ENCODE results near the gene HBS1L. TPM values are rescaled to one million over a fixed set of nuclear protein-coding genes. Genes with fewer than 3 reads are reported as not detected.

Gene HBS1L
- total and polyA plus RNA-seq, 10 of the 15 experiments (the other 5 are each of a cell fraction or from before 2014, with no cell fraction given) = 58.7 to 142 (median 78.8) TPM

DNA sequence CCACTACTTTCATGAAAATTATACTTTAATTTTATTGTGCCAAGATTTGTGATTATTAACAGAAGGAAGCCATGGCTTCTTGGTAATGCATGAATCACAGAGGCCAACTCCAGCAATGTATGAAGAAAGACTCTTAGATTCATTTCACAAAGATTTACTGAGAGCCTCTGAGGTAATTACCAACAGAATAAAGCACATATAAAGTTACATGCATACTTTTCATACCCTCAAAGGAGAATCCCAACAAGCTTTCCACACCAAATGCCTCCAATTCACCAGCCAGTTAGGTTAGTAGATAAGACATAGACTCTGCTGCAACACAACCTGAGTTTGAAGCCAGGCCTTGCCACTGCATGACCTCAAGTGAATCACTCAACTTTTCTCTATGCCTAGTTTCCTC lies 41.9 kb downstream of the HBS1L start:
- ATAC-seq (no peak), DNase-seq (ENCODE audit: low read depth, low spot score) (no peak), FAIRE-seq (no peak)
- in situ Hi-C loops (cut with MboI) = loop anchor here (5.0 to 25.0 kb wide), 2 partner anchors 170 to 1275 kb away; partner anchors contain the start of genes BCLAF1 and MYB
- SMC1A ChIA-PET (ENCODE audit: uncharacterized antibody, unreplicated experiment) = interaction anchor here (1.0 to 3.0 kb wide), 3 partner anchors 8 to 42 kb away, joined by 4 to 13 read pairs (median 4); partner anchors contain the start of gene HBS1L
- BruUV-seq (replicated peaks) = no TSS peak
- no peak for TF ChIP-seq RAD21 (IDR thresholded peaks at IDR 0.05; ENCODE audit: insufficient read depth, low read depth, low read length)
- H3K27me3 ChIP-seq (replicated peaks in 1 of 2; ENCODE audit: control insufficient read depth in 2 of 2, insufficient read depth in 2 of 2, low read length in 1 of 2) = no peaks in the 10 kb centered on the region
- intact Hi-C loops (cut with micrococcal nuclease; ENCODE audit: unreplicated experiment) = no loop called here
- H4K20me1 ChIP-seq (ENCODE audit: control insufficient read depth, insufficient read depth) = no peaks in the 10 kb centered on the region
- H3K9ac ChIP-seq (ENCODE audit: control insufficient read depth, insufficient read depth, low read length) = no peak overlapping the region
- no peak overlapping the region for H2AFZ ChIP-seq (ENCODE audit: control insufficient read depth, low read depth, low read length)
- H3K79me2 ChIP-seq (ENCODE audit: control insufficient read depth, insufficient read depth, low read length) = no peaks in the 10 kb centered on the region; the same call in none of the 2 replicates
- H3K9me3 ChIP-seq (replicated peaks; ENCODE audit: control insufficient read depth, insufficient read depth, low read length) = no peaks in the 10 kb centered on the region
- no peak overlapping the region for H3K27ac ChIP-seq (ENCODE audit: control insufficient read depth, insufficient read depth)
- RAD21 ChIA-PET (ENCODE audit: unreplicated experiment) = no interaction called here
- POLR2A ChIA-PET = interaction anchor here (1.3 kb wide), 1 partner anchor 9 kb away, joined by 6 read pairs; no protein-coding TSS in a partner anchor
- no peak overlapping the region for H3K4me3 ChIP-seq
- CTCF ChIA-PET = interaction anchor here (1.0 to 2.6 kb wide), 3 partner anchors 9 to 75 kb away, joined by 3 to 9 read pairs (median 3); partner anchors contain the start of gene HBS1L
- no peaks in the 10 kb centered on the region for H3K36me3 ChIP-seq (ENCODE audit: control insufficient read depth in 2 of 2, insufficient read depth in 2 of 2, low read length in 1 of 2)
- peaks cover 32% of the 10 kb centered on the region for H3K4me1 ChIP-seq (ENCODE audit: control insufficient read depth, insufficient read depth, low read length)
- no peak overlapping the region for H3K4me2 ChIP-seq (ENCODE audit: control insufficient read depth, insufficient read depth)

- in situ Hi-C loops (cut with MboI) (loop anchor here (5.0 to 25.0 kb wide), 2 partner anchors 170 to 1275 kb away; partner anchors contain the start of genes BCLAF1 and MYB), intact Hi-C loops (cut with micrococcal nuclease; ENCODE audit: unreplicated experiment) (no loop called here)
- Histone ChIP-seq H3K27me3 (replicated peaks in 1 of 2; ENCODE audit: control insufficient read depth in 2 of 2, insufficient read depth in 2 of 2, low read length in 1 of 2) (no peaks in the 10 kb centered on the region), H2AFZ (ENCODE audit: control insufficient read depth, low read depth, low read length) (no peak overlapping the region), H3K9me3 (replicated peaks; ENCODE audit: control insufficient read depth, insufficient read depth, low read length) (no peaks in the 10 kb centered on the region), H3K79me2 (ENCODE audit: control insufficient read depth, insufficient read depth, low read length) (no peaks in the 10 kb centered on the region; the same call in none of the 2 replicates), H3K4me1 (ENCODE audit: control insufficient read depth, insufficient read depth, low read length) (peaks cover 36% of the 10 kb centered on the region), H3K4me3 (no peak overlapping the region), H3K4me2 (ENCODE audit: control insufficient read depth, insufficient read depth) (no peak overlapping the region), H4K20me1 (ENCODE audit: control insufficient read depth, insufficient read depth) (no peaks in the 10 kb centered on the region), H3K27ac (ENCODE audit: control insufficient read depth, insufficient read depth) (no peak overlapping the region), H3K9ac (ENCODE audit: control insufficient read depth, insufficient read depth, low read length) (no peak overlapping the region), H3K36me3 (ENCODE audit: control insufficient read depth in 2 of 2, insufficient read depth in 2 of 2, low read length in 1 of 2) (no peaks in the 10 kb centered on the region)
- FAIRE-seq (no peak), ATAC-seq (no peak), DNase-seq (ENCODE audit: low read depth, low spot score) (no peak)
- ChIA-PET SMC1A (ENCODE audit: uncharacterized antibody, unreplicated experiment) (interaction anchor here (0.6 to 3.0 kb wide), 3 partner anchors 9 to 42 kb away, joined by 3 to 13 read pairs (median 4); partner anchors contain the start of gene HBS1L), RAD21 (ENCODE audit: unreplicated experiment) (no interaction called here), CTCF (interaction anchor here (1.0 to 2.6 kb wide), 4 partner anchors 9 to 75 kb away, joined by 3 to 9 read pairs (median 3); partner anchors contain the start of gene HBS1L), POLR2A (interaction anchor here (1.3 kb wide), 1 partner anchor 9 kb away, joined by 6 read pairs; no protein-coding TSS in a partner anchor)
- no TSS peak for BruUV-seq (replicated peaks)
- 97% methylated on average over 2 of the region's 2 CpGs for WGBS (ENCODE audit: insufficient coverage, insufficient replicate concordance, low lambda C conversion rate, missing lambda C conversion rate)
- TF ChIP-seq CREM (IDR thresholded peaks at IDR 0.05; ENCODE audit: low read depth) (no peak), HDGF (IDR thresholded peaks at IDR 0.05) (no peak), ASH2L (IDR thresholded peaks at IDR 0.05; ENCODE audit: borderline replicate concordance, low read depth) (no peak), ZBTB4 (CRISPR knock-in tag; IDR thresholded peaks at IDR 0.05) (no peak), CHD1 (IDR thresholded peaks at IDR 0.05; ENCODE audit: low read depth, low read length) (no peak), SUPT20H (IDR thresholded peaks at IDR 0.05; ENCODE audit: borderline replicate concordance, control insufficient read depth, low read depth, low read length) (no peak), USF1 (IDR thresholded peaks at IDR 0.05; ENCODE audit: borderline replicate concordance, extremely low read length, insufficient read depth, low read depth, low read length) (no peak), E2F4 (IDR thresholded peaks at IDR 0.05; ENCODE audit: low read depth, low read length) (no peak)
Measured at GRCh38 chr6:135012349-135012748, 42.3 kb downstream of the HBS1L start.

All from GM12878 (cell line).